ENCODE results near the gene FRMD1. TPM values are rescaled to one million over a fixed set of nuclear protein-coding genes. Genes with fewer than 3 reads are reported as not detected.

The FRMD1 gene
- total and polyA plus RNA-seq, 2 donors (not counting 3 experiments of a cell fraction or from before 2014, with no cell fraction given): not detected

DNA sequence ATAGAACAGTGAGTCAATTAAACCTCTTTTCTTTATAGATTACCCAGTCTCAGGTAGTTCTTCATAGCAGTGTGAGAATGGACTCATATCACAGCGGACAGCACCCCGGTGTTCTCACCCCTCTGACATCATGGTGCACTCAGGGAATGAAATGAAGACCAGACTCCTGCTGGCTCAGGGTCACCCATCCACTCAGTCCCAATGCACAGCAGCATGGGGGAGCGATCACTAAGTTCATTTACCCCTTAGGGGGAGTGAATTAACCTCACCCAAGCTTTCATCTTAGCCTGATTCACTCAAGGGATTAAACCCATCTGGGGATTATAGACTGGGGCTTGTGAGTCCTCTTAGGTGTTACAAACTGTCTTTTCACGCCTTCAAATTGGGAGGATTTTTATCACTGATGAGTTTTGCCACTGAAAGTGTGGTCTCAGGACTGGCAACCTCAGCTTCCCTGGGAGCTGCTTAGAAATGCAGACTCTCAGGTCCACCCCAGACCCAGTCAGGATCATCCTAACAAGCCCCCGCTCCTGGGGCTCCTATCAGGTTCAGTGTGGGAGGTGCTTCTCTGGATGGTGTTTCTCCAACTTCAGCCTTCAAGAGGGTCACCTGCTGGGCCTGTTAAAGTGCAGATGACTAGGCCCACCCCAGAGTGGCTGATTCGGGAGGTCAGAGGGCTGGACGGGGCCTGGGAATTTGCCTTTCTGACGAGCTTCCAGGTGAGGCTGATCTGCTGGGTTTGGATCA, 44.3 kb upstream of the FRMD1 start:
- no peaks in the 10 kb centered on the region for H3K79me2 ChIP-seq (ENCODE audit: control insufficient read depth, insufficient read depth, low read length)
- no peak overlapping the region for H3K27ac ChIP-seq (ENCODE audit: insufficient read depth, low read depth, low read length)
- no peak overlapping the region for H3K4me3 ChIP-seq (replicated peaks in 1 of 3; ENCODE audit: insufficient read depth in 1 of 3, low read depth in 1 of 3, low read length in 3 of 3)
- ChIA-PET POLR2A (no interaction called here), CTCF (no interaction called here)
- no peak overlapping the region for H2AFZ ChIP-seq (ENCODE audit: low read depth, low read length)
- intact Hi-C loops (cut with micrococcal nuclease): no loop called here
- no TSS peak for BruUV-seq (replicated peaks)
- no peaks in the 10 kb centered on the region for H3K9me1 ChIP-seq (replicated peaks; ENCODE audit: control insufficient read depth, extremely low read depth, insufficient read depth, low read length)
- DNase-seq (ENCODE audit: low read depth, low spot score) (no peak), FAIRE-seq (no peak)
- TF ChIP-seq, protein P1, sequence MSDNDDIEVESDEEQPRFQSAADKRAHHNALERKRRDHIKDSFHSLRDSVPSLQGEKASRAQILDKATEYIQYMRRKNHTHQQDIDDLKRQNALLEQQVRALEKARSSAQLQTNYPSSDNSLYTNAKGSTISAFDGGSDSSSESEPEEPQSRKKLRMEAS (IDR thresholded peaks at IDR 0.05; ENCODE audit: insufficient read depth, insufficient read length): no peak
- TF ChIP-seq MYC (IDR thresholded peaks at IDR 0.05; ENCODE audit: low read depth, low read length): no peak
- TF ChIP-seq FOS (IDR thresholded peaks at IDR 0.05; ENCODE audit: borderline replicate concordance, insufficient read depth, low read length): no peak
- H3K4me2 ChIP-seq (ENCODE audit: insufficient read depth, low read length): no peak overlapping the region
- H3K4me1 ChIP-seq (ENCODE audit: control insufficient read depth, extremely low read depth, insufficient read depth, low read length): no peaks in the 10 kb centered on the region
- no peaks in the 10 kb centered on the region for H3K9me3 ChIP-seq (replicated peaks; ENCODE audit: control insufficient read depth, insufficient read depth, low read length)
- no peak overlapping the region for H3K9ac ChIP-seq (replicated peaks; ENCODE audit: extremely low read depth, insufficient read depth, low read length)
- no peaks in the 10 kb centered on the region for H3K36me3 ChIP-seq (ENCODE audit: control insufficient read depth in 2 of 2, extremely low read depth in 1 of 2, insufficient read depth in 2 of 2, low read length in 2 of 2)
- no peaks in the 10 kb centered on the region for H4K20me1 ChIP-seq (replicated peaks; ENCODE audit: control insufficient read depth, extremely low read depth, insufficient read depth, low read length)
- no peaks in the 10 kb centered on the region for H3K27me3 ChIP-seq (ENCODE audit: control insufficient read depth in 2 of 2, insufficient read depth in 2 of 2, low read length in 2 of 2)
- dilution Hi-C loops (cut with MboI; ENCODE audit: extremely low pct_ligation_motif_present, low sequenced_read_pairs): no loop called here

DNA sequence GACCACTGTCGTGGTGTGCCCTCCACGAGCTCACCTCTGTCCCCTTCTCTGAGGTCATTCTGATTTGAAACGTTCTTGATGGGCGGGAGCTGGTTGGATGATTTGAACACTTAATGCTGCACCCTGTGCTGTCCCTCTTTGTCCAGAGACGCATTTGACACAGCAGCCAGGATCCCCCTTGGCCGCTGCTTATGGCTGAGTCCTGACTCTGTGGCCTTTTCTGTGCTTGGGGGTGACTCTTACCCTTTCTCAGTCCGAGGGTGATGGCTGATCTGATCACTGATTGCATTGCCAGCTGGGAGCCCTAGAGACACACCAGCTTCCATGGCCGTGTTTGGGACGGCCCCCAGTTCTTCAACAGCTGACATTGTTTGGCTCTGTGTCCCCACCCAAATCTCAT, 43.5 kb upstream of the FRMD1 start:
- no peak for DNase-seq (ENCODE audit: low read depth, low spot score)
- Histone ChIP-seq H3K4me1 (ENCODE audit: control insufficient read depth, extremely low read depth, insufficient read depth, low read length) (no peaks in the 10 kb centered on the region), H3K9me1 (replicated peaks; ENCODE audit: control insufficient read depth, extremely low read depth, insufficient read depth, low read length) (no peaks in the 10 kb centered on the region), H3K27me3 (ENCODE audit: control insufficient read depth in 2 of 2, insufficient read depth in 2 of 2, low read length in 2 of 2) (no peaks in the 10 kb centered on the region), H3K4me3 (replicated peaks in 1 of 3; ENCODE audit: insufficient read depth in 1 of 3, low read depth in 1 of 3, low read length in 3 of 3) (no peak overlapping the region), H3K9me3 (replicated peaks; ENCODE audit: control insufficient read depth, insufficient read depth, low read length) (no peaks in the 10 kb centered on the region), H3K4me2 (ENCODE audit: insufficient read depth, low read length) (no peak overlapping the region), H3K36me3 (ENCODE audit: control insufficient read depth in 2 of 2, extremely low read depth in 1 of 2, insufficient read depth in 2 of 2, low read length in 2 of 2) (no peaks in the 10 kb centered on the region), H3K79me2 (ENCODE audit: control insufficient read depth, insufficient read depth, low read length) (no peaks in the 10 kb centered on the region), H3K27ac (ENCODE audit: insufficient read depth, low read depth, low read length) (no peak overlapping the region), H3K9ac (replicated peaks; ENCODE audit: extremely low read depth, insufficient read depth, low read length) (no peak overlapping the region), H4K20me1 (replicated peaks; ENCODE audit: control insufficient read depth, extremely low read depth, insufficient read depth, low read length) (no peaks in the 10 kb centered on the region), H2AFZ (ENCODE audit: low read depth, low read length) (no peak overlapping the region)
- CTCF ChIA-PET: no interaction called here
- no peak for TF ChIP-seq POLR2A (IDR thresholded peaks at IDR 0.05; ENCODE audit: low read depth, low read length)
- no peak for TF ChIP-seq EZH2 (IDR thresholded peaks at IDR 0.05; ENCODE audit: borderline replicate concordance, low read depth, low read length, severe bottlenecking)
- TF ChIP-seq, protein P1 (IDR thresholded peaks at IDR 0.05; ENCODE audit: insufficient read depth, insufficient read length): no peak
- no peak for TF ChIP-seq MYC (IDR thresholded peaks at IDR 0.05; ENCODE audit: low read depth, low read length)
- no peak for TF ChIP-seq JUN (IDR thresholded peaks at IDR 0.05; ENCODE audit: borderline replicate concordance, insufficient read depth, insufficient read length, low read depth)
- TF ChIP-seq POLR2AphosphoS5 (IDR thresholded peaks at IDR 0.05; ENCODE audit: insufficient read depth, low read depth, low read length): no peak
- TF ChIP-seq GATA2 (IDR thresholded peaks at IDR 0.05; ENCODE audit: insufficient read depth, insufficient read length, low read depth, low read length): no peak
- no peak for TF ChIP-seq FOS (IDR thresholded peaks at IDR 0.05; ENCODE audit: borderline replicate concordance, insufficient read depth, low read length)
- TF ChIP-seq, protein P2, sequence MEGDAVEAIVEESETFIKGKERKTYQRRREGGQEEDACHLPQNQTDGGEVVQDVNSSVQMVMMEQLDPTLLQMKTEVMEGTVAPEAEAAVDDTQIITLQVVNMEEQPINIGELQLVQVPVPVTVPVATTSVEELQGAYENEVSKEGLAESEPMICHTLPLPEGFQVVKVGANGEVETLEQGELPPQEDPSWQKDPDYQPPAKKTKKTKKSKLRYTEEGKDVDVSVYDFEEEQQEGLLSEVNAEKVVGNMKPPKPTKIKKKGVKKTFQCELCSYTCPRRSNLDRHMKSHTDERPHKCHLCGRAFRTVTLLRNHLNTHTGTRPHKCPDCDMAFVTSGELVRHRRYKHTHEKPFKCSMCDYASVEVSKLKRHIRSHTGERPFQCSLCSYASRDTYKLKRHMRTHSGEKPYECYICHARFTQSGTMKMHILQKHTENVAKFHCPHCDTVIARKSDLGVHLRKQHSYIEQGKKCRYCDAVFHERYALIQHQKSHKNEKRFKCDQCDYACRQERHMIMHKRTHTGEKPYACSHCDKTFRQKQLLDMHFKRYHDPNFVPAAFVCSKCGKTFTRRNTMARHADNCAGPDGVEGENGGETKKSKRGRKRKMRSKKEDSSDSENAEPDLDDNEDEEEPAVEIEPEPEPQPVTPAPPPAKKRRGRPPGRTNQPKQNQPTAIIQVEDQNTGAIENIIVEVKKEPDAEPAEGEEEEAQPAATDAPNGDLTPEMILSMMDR (IDR thresholded peaks at IDR 0.05; ENCODE audit: extremely low read depth in 1 of 2, insufficient read depth in 1 of 2, low read depth in 1 of 2, low read length in 2 of 2): no peak
- BruUV-seq (replicated peaks): no TSS peak
- POLR2A ChIA-PET: no interaction called here
- intact Hi-C loops (cut with micrococcal nuclease) (no loop called here), dilution Hi-C loops (cut with MboI; ENCODE audit: extremely low pct_ligation_motif_present, low sequenced_read_pairs) (no loop called here)
- no peak for FAIRE-seq
